Adipose tissue (tissue), 3 donors: ENCODE results near the gene GZMM. TPM values are rescaled to one million over a fixed set of nuclear protein-coding genes. Genes with fewer than 3 reads are reported as not detected.

ENCODE experiments used
- H3K27ac ChIP-seq: one replicate; pipeline ENCODE4 v1.5.1; 2013; ENCODE audit warnings: low read depth, low read length
- WGBS, 3 donors: extraction: QIAGEN DNeasy Blood & Tissue Kit; methylation state at CpG; one replicate each; pipeline ENCODE4 v1.1.7; 2013; 5-methylcytosine and 5-hydroxymethylcytosine counted together
- polyA plus RNA-seq, 3 donors: library from polyadenylated mRNA; stranded (reverse); fragments of 200-250 nt; gene quantifications; one replicate each; pipeline ENCODE4 v1.2.3, GENCODE V29; 2013
- donor health status: healthy with polysubstance abuse.
- donor health status: Bipolar disorder and iron deficiency.
- donor health status: healthy.

Gene GZMM
- polyA plus RNA-seq, 3 donors: 0.63 to 2.5 (median 0.79) TPM

- 0 to 1% (median 0%) methylated on average over 37 to 84 of the region's 84 CpGs for WGBS, 3 donors
- H3K27ac ChIP-seq: peak within 1 kb of the TSS; percentile 35
These were observed 11.9 kb upstream of the GZMM start, which contains the start of gene CDC34 for GRCh38 chr19:531753-532560. Gene CDC34, plus strand, starts transcription at chr19:531760. Its CDS starts 172 bp downstream, at chr19:531932.

- 0 to 1% (median 0%) methylated on average over 43 to 47 of the region's 47 CpGs for WGBS, 3 donors
- H3K27ac ChIP-seq: peak overlapping the region; percentile 17
These were observed 11.1 kb upstream of the GZMM start for GRCh38 chr19:532561-533363.

GRCh38 chr19:533364-534058, 10.3 kb upstream of the GZMM start:
- 26 to 44% (median 37%) methylated on average over 24 to 25 of the region's 25 CpGs for WGBS, 3 donors
- H3K27ac ChIP-seq: no peak overlapping the region

- H3K27ac ChIP-seq: no peak overlapping the region
These were observed 9.8 kb upstream of the GZMM start for GRCh38 chr19:534088-534487.

GRCh38 chr19:535017-535835, 8.6 kb upstream of the GZMM start:
- WGBS, 3 donors: 59 to 80% (median 75%) methylated on average over 16 of the region's 16 CpGs
- no peak overlapping the region for H3K27ac ChIP-seq

More at GRCh38 chr19:534088-534487, 9.8 kb upstream of the GZMM start:
- WGBS, 3 donors: 78 to 85% (median 80%) methylated on average over 12 to 14 of the region's 14 CpGs

GRCh38 chr19:536031-536880, 7.6 kb upstream of the GZMM start:
- H3K27ac ChIP-seq: no peak overlapping the region
- 90 to 93% (median 91%) methylated on average over 54 to 55 of the region's 55 CpGs for WGBS, 3 donors

- H3K27ac ChIP-seq: no peak overlapping the region
- 90 to 95% (median 95%) methylated on average over 26 of the region's 26 CpGs for WGBS, 3 donors
These were observed 6.9 kb upstream of the GZMM start for GRCh38 chr19:536881-537404.

GRCh38 chr19:538641-539428, 5.0 kb upstream of the GZMM start:
- 85 to 91% (median 89%) methylated on average over 39 to 40 of the region's 40 CpGs for WGBS, 3 donors
- no peak overlapping the region for H3K27ac ChIP-seq

GRCh38 chr19:539429-540030, 4.3 kb upstream of the GZMM start:
- WGBS, 3 donors: 88 to 94% (median 90%) methylated on average over 29 to 30 of the region's 30 CpGs
- no peak overlapping the region for H3K27ac ChIP-seq

- no peak overlapping the region for H3K27ac ChIP-seq
- WGBS, 3 donors: 89 to 91% (median 89%) methylated on average over 46 to 51 of the region's 51 CpGs
These were observed 2.8 kb upstream of the GZMM start for GRCh38 chr19:540867-541637.

GRCh38 chr19:541699-542098, 2.2 kb upstream of the GZMM start:
- 89 to 94% (median 93%) methylated on average over 25 to 26 of the region's 26 CpGs for WGBS, 3 donors
- no peak overlapping the region for H3K27ac ChIP-seq

- no peak overlapping the region for H3K27ac ChIP-seq
- WGBS, 3 donors: 88 to 92% (median 91%) methylated on average over 32 to 34 of the region's 34 CpGs
These were observed 1.5 kb upstream of the GZMM start for GRCh38 chr19:542173-542866.

GRCh38 chr19:547117-547516, 3.3 kb downstream of the GZMM start:
- H3K27ac ChIP-seq: no peak overlapping the region
- WGBS, 3 donors: 87 to 91% (median 91%) methylated on average over 15 of the region's 15 CpGs

GRCh38 chr19:547836-548720, 4.2 kb downstream of the GZMM start:
- 85 to 88% (median 87%) methylated on average over 19 to 26 of the region's 26 CpGs for WGBS, 3 donors

More at GRCh38 chr19:547836-548720, 4.2 kb downstream of the GZMM start:
- H3K27ac ChIP-seq: no peak overlapping the region
